GM19025 (cell line): ENCODE data around the gene SSH3.

Source experiments
- ATAC-seq: cut with Tn5 transposase; IDR thresholded peaks from one replicate; pipeline ENCODE4 v1.9.1; 2021; ENCODE audit warnings: mild to moderate bottlenecking, low read depth, moderate library complexity; ENCODE audit not compliant: unreplicated experiment

The SSH3 gene

DNA sequence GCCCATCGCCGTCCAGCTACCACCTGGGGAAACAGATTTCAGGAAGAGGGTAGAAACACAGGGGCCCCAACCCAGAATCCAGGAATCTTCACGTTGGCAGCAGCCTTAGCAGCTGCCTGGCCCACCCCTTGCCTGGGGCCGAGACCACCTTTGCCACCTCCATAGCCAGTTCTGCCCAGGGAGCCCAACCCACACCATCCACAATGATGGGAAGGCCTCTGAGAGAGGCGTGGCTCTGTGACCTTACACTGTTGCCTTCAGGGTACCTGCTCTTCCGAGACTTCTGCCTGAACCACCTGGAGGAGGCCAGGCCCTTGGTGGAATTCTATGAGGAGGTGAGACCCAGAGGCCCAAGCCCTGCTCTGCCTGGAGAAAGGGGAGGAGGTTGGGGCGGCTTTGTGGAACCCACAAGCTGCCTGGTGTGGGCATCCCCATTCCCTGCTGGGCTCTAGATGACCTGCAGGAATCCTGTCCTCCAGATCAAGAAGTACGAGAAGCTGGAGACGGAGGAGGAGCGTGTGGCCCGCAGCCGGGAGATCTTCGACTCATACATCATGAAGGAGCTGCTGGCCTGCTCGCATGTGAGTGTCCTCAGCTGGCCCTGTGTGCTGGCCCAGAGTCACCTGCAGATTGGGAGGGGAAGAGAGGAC lies 24.3 kb upstream of the SSH3 start:
- ATAC-seq: no peak

DNA sequence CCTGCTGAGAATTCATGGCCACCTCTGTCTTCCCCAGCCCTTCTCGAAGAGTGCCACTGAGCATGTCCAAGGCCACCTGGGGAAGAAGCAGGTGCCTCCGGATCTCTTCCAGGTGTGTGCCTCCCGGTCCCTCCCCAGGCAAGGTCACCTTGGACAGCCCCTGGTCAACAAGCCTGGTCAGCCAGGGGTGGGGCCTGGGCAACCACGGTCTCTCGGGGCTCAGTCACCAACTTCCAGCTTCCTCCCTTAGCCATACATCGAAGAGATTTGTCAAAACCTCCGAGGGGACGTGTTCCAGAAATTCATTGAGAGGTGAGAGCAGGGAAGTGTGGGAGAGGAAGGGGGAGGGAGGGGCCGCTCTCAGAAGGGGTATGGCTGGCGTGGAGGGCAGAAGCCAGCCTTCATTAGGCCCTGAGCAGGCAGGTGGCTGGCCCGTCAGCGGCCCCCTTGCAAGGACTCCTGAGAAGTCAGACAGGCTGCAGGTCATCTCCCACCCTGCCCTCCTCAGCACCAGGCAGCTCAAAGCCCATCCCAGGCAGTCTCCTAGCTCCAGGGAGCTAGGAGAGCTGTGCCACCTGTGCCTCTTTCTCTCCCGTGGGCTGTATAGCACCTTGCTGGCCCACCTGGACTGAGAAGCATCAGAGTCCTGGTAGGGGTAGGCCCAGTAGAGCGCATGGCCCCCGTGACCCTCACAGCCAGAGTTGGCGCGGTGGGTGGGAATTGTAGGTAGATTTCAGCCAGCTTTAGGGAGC lies 23.6 kb upstream of the SSH3 start:
- ATAC-seq: no peak

DNA sequence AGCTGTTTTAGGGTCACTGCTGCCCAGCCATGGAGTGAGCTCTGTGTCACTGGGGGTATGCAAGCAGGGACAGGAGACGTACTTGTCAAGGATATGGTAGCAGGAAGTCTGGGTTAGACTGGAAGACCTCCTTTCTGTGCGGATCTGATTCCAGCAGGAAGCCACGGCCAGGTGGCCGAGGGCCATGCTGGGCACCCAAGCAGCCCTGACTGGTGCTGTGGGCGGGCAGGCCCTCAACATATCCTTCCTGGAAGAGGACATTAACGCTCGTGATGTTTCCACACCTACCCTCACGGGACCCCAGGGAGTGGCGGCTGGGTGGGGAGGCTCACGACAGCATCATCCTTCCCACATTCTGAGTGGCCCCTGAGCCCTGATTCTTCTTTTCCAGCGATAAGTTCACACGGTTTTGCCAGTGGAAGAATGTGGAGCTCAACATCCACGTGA lies 23.0 kb upstream of the SSH3 start:
- ATAC-seq: no peak

DNA sequence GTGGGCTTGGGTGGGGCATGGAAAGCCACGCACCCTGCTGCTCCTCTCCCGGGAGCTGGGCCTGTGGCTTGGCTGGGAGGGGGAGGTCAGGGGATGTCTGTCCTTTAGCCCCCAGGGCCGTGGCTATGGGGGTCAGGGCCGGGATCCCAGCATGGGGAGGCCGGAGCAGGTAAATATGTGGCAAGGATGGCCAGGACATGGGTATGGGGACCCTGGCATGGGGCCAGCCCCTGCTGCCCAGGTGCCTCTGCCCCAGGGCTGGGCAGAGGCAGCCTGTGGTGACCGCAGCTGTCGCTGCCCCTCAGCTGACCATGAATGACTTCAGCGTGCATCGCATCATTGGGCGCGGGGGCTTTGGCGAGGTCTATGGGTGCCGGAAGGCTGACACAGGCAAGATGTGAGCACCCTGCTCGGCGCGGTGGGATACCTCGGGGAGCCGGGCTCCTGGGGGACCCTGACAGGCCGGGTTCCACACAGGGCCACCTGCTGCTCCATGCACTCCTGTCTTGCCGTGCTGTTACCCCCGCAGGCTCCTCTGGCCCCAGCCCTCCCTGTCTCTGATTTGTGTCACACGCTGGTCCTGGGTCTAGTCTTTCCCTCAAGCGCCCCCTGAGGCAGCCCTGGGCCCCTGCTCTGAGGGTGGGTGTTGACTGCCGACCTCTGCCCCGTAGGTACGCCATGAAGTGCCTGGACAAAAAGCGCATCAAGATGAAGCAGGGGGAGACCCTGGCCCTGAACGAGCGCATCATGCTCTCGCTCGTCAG lies 22.4 kb upstream of the SSH3 start:
- no peak for ATAC-seq

DNA sequence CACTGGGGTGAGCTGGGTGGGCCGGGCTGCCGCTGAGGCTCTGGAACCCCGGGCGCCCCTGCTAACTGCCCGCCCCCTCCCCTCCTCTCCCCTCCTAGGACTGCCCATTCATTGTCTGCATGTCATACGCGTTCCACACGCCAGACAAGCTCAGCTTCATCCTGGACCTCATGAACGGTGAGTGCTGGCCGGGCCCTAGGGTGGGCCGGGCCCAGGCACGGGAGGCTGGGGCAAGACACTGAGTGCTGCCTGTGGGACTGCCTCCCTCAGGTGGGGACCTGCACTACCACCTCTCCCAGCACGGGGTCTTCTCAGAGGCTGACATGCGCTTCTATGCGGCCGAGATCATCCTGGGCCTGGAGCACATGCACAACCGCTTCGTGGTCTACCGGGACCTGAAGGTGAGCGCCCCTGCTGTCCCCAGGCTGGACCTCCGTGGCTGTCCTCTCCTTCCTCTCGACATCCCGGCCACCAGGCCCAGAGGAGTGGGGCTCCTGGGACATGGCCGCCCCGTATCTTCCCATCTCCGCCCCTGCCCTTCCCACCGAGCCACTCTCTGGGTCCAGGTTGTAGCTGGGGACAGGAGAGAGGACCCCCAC lies 21.7 kb upstream of the SSH3 start:
- ATAC-seq: no peak

DNA sequence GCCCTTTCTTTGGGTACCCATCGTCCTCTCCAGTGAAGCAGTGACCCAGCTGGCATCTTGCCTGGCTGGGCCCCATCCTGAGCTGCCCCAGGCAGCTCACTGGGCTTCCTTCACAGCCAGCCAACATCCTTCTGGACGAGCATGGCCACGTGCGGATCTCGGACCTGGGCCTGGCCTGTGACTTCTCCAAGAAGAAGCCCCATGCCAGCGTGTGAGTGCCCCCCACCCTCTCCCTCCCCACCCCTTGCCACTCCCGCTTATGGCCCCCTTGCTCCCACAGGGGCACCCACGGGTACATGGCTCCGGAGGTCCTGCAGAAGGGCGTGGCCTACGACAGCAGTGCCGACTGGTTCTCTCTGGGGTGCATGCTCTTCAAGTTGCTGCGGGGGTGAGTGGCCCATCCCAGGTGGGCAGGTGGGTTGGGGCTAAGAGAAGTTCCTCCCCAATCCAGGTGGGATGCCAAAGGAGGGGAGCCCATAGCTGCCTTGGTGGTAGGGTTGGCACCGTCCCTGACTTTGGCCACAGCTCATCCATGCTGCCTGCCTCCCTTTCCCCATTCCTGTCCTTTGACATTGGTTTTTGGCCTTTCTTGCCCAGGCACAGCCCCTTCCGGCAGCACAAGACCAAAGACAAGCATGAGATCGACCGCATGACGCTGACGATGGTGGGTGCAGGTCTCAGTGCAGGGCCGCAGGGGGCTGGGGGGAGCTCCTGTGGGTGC lies 21.0 kb upstream of the SSH3 start:
- ATAC-seq: no peak

DNA sequence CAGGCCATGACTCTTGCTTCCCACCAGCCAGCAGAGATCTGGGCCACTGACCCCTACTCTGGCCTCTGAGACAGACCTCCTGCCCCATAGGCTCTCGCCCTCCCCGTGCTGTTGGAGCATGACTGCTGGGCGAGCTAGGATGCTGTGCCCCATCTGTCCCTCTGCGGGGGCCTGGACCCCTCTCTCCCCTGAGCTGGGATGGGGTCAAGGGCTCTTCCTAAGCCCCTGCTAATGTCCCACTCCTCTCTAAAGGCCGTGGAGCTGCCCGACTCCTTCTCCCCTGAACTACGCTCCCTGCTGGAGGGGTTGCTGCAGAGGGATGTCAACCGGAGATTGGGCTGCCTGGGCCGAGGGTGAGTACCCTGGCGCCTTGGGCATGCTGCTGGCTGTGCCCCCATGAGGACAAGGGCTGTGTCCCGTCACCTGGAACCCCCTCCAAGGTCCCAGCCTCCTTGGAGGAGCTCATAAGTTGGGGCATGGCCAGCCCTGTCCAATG lies 20.4 kb upstream of the SSH3 start:
- ATAC-seq: no peak

DNA sequence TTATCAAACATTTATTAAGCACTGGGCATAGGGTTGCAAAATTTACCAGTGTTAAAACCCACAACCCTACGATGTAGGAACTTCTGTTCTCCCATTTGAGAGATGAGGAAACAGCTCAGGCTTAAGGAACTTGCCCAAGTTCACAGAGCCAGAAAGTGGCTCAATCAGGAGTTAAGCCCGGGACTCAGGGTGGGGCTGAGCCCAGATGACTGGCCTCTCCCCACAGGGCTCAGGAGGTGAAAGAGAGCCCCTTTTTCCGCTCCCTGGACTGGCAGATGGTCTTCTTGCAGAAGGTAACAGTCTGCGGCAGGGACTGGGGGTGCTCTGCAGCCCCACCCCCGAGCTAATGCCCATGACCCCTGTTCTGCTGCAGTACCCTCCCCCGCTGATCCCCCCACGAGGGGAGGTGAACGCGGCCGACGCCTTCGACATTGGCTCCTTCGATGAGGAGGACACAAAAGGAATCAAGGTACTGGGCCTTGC lies 19.8 kb upstream of the SSH3 start:
- ATAC-seq: no peak

DNA sequence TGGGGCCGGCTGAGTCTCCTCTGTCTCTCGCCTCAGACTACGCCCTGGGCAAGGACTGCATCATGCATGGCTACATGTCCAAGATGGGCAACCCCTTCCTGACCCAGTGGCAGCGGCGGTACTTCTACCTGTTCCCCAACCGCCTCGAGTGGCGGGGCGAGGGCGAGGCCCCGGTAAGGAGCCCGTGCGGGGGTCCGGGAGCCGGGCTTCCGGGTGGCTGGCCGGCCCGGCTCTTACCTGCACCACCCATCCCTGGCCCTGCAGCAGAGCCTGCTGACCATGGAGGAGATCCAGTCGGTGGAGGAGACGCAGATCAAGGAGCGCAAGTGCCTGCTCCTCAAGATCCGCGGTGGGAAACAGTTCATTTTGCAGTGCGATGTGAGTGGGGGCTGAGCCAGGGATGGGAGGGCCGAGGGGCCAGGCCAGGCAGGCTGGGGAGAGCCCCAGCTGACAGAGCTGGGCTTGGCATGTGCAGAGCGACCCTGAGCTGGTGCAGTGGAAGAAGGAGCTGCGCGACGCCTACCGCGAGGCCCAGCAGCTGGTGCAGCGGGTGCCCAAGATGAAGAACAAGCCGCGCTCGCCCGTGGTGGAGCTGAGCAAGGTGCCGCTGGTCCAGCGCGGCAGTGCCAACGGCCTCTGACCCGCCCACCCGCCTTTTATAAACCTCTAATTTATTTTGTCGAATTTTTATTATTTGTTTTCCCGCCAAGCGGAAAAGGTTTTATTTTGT lies 18.4 kb upstream of the SSH3 start:
- no peak for ATAC-seq

DNA sequence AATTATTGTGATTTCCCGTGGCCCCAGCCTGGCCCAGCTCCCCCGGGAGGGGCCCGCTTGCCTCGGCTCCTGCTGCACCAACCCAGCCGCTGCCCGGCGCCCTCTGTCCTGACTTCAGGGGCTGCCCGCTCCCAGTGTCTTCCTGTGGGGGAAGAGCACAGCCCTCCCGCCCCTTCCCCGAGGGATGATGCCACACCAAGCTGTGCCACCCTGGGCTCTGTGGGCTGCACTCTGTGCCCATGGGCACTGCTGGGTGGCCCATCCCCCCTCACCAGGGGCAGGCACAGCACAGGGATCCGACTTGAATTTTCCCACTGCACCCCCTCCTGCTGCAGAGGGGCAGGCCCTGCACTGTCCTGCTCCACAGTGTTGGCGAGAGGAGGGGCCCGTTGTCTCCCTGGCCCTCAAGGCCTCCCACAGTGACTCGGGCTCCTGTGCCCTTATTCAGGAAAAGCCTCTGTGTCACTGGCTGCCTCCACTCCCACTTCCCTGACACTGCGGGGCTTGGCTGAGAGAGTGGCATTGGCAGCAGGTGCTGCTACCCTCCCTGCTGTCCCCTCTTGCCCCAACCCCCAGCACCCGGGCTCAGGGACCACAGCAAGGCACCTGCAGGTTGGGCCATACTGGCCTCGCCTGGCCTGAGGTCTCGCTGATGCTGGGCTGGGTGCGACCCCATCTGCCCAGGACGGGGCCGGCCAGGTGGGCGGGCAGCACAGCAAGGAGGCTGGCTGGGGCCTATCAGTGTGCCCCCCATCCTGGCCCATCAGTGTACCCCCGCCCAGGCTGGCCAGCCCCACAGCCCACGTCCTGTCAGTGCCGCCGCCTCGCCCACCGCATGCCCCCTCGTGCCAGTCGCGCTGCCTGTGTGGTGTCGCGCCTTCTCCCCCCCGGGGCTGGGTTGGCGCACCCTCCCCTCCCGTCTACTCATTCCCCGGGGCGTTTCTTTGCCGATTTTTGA lies 17.5 kb upstream of the SSH3 start:
- ATAC-seq: no peak

DNA sequence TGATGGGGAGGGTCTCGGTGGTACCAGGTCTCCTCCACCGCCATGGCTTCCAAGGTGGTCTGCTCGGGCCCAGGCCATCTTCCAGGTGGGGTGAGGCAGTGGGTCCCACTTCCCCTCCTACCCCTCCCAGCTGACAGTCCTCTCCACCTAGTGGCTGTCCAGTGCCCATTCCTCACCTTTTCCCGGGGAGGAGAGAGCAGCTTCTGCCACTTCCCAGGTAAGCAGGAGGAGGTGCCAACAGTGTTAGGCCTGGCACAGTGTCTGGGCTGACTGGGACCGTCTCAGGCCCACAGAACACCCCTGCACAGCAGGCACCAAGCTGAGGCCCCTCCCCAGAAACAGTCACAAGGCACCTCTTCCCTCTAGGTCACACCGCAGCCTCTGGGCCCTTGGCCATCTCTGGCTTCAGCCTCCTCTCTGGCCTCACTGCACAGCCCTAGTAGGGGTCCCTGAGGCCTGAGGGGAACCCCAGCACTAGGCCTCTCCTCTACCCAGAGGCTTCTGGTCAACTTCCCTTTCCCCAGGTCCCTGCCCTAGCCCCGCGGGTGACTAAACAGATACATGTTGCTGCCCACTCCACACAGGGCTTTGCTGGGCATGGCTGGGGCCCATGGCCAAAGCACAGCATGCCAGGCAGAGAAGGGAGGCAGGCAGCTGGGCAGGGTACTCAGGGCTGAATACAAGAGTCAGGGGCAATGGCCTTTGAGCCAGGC lies 16.6 kb upstream of the SSH3 start:
- no peak for ATAC-seq

DNA sequence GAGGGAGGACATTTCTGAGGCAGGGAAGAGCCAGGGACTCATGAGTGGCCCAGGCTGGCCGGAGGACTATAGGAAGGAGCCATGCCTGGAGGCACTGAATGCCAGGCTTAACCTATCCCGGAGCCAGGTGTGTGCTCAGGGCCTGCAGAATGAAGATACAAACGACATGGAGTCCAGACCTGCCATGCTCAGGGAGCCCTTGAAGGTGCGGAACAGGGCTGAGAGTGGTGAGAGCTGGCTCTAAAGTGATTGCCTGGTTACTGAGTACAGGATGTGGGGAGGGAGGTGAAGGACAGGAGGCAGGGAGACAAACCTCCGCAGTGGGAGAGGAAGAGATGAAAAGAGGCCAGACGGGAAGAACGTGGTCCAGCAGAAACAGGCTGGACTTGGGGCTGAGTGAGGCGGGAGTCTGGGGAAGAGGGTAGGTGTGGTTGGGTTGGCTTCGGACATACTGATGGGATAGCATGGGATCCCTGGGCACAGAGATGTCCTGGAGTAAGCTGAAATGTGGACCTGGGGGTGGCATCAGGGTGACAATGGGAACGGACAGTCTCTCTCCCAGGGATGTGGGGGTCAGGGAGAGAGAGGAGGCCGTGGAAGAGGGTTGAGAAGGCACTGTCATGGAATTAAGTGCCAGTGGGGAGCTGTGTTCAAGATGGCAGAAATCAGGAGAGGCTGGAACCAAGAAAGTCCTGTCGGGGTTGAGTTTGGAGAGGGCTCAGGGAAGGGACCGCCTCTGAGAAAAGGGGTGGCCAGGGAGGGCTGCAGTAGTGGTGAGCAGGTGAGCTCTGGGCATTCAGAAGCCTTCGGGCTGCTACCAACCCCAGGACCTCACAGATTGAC lies 15.8 kb upstream of the SSH3 start:
- no peak for ATAC-seq

DNA sequence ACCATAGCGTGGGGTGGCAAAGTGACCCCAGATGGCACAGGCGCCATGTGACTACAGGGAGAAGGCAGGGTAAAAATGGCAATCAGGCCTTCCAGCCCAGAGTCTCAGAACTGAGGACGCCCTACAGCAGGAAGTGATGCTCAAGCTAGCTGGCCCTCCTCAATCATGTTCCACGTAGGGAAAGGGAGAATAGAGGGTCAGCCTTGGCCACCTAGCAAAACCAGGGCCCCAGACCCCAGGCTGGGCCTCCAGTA lies 15.2 kb upstream of the SSH3 start:
- no peak for ATAC-seq

DNA sequence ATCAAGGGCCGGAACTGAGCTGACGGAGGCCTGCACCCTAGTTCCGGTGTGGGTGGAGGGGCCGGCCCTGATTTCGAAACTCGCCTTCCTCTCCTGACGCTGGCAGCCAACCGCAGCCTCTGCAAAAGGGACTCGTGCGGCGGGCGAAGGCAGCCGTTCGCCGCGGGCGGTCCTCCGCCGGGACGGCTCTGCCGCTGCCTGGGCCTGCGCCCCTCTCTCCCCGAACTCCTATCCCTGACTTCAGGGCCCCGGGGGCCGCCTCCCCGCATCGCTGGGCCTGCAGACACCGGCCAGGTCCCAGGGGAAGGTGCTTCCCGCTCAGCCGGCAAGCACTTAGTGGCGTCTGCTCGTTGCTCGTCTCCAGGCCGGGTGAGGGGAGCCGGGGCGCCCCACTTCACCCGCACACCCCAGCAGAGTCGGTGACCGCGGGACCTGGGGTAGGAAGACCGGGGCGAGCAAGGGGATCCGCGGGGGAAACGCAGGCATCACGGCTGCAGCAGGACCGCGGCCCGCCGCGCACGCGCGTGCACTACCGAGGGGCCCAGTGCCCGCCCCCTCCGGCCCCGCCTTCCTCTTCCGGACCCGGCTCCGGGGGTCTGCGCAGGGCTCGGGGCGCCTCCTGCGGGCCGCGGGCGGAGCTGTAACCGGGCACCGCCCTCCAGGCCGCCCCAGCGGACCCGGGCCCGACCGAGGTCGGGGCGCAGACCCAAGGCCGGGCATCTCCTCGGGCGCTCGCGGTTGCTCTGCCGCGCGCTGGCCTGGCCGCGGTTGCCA lies 14.7 kb upstream of the SSH3 start:
- peak; percentile 68 for ATAC-seq

DNA sequence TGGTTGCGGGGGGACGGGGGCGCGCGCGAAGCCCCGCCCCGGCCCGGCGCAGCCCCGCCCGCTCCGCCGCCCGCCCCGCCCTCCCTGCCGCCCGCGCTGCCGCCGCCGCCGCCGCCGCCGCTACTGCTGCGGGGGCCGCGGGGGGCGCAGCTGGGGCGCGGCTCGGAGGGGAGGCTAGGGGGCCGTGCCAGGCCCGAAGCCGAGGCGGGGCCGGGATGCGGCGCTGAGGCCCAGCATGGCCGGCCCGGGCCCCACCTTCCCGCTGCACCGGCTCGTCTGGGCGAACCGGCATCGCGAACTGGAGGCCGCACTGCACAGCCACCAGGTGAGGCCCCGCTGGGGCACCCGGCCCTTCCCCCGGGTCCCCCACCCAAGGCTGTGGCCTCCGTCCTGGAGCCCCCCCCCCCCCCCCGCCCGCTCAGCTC lies 14.1 kb upstream of the SSH3 start, which contains the start of gene ANKRD13D:
Gene ANKRD13D (plus strand): TSS at position 78 of the 425 bp plus-strand sequence. CDS start 158 bp downstream, at position 236.
- no peak for ATAC-seq
